GM20431 (cell line): Measurements from ENCODE around the gene ZNF775.
"Not testable (repeated sequence)": the region's sequence is repeated elsewhere in the genome, so short reads cannot be mapped to it uniquely, and the experiment has no call there.

ENCODE experiments used
- in situ Hi-C: fragments of 300-500 bp; cut with MseI, MboI; formaldehyde crosslinking; loops from one replicate; pipeline ENCODE4 v1.15.0; 2020; ENCODE audit warnings: low sequenced_read_pairs; ENCODE audit not compliant: unreplicated experiment

ZNF775 gene

DNA sequence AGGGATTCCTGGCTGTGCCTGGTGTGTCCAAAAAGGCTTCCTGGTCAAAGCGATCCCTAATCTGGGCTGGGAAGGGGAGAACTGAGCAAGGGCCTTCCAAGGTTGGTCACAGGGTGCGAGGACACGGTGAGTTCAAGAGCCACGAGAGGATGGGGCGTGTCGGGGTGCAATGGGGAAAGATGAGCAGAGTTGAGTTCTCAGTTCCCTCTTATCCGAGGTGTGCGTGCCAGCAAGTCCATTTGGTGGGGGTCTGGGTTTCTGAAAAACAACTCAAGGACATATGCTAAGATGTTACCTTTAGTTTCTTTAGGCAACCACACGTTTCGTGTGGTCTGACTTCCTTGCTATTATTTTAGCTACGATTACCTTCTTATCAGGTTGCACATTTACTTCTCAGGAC is 1.3 kb downstream of the ZNF775 start:
- in situ Hi-C loops: no loop called here

DNA sequence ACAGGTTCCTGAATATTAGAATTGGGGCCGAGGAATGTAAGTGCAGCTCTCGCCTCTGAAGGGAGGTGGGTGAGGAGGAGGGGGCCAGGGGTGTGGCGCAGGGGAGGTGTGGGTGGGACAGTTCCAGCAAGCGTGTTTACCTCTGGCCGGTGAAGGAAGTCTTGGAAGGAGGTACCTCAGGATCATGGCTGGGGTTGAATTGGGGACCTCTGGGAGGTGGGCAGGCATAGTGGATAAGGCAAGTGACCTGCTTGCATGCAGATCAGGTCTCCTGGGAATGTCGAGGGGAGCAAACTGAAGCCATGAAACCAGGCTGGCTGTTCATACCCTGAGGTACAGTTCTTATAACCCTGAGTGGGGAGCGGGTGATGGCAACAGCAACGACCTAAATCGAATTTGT is 2.0 kb downstream of the ZNF775 start:
- in situ Hi-C loops: no loop called here

DNA sequence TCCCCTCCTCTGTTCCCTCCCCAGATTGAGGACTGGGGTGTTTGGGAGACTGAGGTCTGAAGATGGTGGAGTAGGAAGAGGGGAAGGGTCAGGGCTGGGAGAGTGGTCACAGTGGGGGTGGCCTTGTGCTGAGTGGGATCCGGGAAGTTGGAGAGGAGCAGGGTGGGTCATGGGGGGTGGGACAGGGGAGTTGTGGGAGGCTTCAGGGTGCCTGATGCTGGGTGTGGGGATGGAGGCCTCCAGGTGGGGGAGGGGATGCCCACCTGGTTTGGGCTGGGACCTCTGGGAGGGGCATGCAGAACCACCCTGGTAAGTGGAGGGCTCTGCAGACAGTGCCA is 2.6 kb downstream of the ZNF775 start:
- in situ Hi-C loops: no loop called here

GRCh38 chr7:150382123-150382843 is 3.2 kb downstream of the ZNF775 start:
- in situ Hi-C loops: no loop called here

DNA sequence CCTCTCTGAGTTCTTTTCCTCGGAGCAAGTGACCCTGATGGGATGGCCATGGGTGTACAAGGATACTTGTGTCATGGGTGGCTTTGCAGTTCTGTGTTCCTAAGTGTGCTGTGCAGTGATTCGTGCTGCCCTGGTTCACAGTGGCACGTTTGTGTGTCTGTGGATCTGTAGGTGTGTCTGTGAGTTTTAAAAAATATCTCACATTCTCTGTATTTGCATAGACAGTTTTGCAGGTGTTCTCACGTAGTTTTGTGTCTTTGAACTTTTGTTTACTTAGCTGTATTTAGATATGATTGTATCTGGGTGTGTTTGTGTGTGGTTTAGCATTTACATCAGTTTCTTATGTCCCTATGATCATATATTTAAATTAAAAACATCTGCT is 3.7 kb downstream of the ZNF775 start:
- in situ Hi-C loops: no loop called here

DNA sequence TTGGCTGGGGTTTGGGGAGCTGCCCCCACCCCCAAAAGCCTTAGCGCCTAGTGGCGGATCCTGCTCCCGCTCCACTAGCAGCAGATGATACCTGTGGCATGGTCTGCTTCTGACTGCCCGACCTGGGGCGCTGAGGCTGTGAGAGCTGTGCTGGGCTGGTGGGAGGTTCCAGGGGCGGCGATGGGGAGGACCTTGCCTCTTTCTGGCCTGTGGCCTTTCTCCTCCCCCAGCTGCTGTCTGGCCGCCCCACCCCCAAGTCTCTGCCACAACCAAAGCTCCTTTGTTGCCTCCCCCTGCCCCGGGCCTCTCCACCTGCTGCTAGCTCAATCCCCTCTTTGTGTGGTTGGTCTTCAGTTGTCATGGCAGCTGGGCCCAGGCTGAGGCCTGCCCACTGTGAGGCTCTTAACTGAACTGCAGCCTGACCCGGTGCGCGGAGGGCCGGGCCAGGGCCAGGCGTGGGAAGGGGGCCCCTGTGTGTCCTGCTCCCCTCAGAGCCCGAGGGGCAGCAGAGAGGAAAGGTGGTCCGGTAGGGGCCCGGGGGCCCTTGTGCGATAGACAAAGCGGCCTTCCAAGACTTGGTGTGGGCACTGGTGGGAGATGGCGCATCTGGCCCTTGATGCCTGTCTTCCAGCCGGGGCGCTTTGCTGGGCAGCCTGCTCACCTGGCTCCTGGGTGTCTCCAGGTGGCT is 4.7 kb downstream of the ZNF775 start:
- in situ Hi-C loops: no loop called here

DNA sequence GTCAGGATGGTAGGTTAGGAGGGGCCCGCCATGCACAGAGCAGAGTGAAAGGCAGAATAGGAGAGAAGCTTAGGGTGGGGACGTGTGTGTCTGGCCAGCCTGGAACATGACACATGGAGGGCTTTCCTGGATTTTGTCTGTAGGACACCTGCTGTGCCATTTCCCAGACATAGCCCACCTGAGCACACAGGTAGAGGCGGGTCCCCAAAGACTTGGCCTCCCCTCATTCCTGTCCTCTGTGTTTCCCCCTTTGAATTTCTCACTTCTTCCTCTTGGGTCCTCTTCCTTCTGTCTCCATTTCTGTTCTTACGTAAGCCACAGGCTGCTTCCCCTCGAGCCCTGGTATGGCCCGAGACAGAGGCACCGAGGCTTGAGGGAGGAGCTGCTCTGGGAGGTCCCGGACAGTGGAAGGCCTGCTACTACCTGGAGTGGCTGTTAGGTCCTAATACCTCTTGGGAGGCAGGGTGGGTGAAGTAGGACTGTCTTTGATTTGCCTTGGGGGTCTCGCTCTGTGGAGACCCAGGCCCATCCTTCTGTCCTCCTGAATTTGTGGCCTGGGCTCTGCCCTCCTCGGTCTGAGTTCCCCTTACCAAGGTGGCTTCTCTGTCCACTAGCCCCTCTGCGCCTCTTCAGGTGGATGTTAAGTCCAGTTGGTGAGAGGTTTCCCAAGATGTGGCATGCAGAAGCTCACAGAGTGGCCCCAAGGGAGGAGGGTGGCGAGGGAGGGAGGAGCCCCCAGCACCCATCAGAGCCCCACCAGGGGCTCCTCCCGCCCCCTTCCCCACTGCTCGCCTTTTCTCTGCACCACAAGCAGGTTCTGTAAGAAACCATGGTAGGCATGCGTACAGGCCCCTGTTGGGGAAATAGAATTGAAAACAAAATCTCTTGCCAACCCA is 5.5 kb downstream of the ZNF775 start:
- in situ Hi-C loops: no loop called here

DNA sequence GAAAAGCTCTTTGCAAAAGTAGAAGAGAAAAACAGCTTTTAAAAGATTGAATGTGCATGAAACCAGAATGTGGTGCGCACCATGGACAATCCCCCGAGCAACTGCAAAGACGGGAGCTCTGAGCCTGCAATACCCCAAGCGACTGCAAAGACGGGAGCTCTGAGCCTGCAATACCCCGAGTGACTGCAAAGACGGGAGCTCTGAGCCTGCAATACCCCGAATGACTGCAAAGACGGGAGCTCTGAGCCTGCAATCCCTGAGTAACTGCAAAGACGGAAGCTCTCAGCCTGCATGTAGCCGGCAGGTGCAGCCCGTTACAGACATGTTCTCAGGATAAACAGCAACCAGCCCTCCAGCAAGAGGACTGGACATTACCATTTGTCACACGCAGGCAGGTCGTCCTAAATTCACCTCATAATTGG is 6.2 kb downstream of the ZNF775 start:
- in situ Hi-C loops: no loop called here

- in situ Hi-C loops: not testable (repeated sequence)
Measured at GRCh38 chr7:150385884-150386283, 6.8 kb downstream of the ZNF775 start.

GRCh38 chr7:150388306-150388705 is 9.2 kb downstream of the ZNF775 start:
- in situ Hi-C loops: no loop called here

- in situ Hi-C loops: no loop called here
Measured at GRCh38 chr7:150388709-150389531, 9.8 kb downstream of the ZNF775 start.

DNA sequence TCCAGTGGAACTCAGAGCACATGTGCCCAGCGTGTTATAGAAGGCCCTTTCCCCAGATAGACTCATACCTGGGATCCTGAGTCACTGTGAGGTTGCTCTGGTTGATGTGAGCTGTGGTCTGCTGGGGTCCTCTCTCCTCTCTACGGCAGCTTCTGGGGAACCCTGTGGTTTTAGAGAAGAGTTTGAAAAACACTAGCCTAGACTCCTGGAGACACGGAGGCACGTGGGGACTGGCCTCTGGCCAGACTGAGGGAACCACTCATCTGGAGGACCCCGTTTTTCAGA is 10.3 kb downstream of the ZNF775 start:
- in situ Hi-C loops: no loop called here

DNA sequence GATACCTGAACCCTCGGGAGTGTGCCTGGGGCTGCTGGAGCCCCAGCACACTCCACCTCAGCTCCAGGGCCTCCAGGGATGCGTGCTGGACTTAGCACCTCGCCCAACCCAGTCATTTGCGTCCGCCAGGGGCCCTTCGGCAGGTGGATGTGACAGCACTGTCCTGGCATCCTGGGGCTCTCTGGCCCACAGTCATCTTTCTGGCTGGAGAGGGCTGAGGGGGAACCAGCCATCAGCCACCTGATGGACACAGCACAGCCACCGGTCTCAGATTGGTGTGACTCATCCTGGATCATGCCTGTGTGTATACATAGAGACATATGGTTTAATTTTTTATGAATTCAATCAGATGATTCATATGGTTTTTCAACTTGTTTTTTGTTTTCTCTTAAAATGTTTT is 11.1 kb downstream of the ZNF775 start:
- in situ Hi-C loops: no loop called here

GRCh38 chr7:150393325-150393724 is 14.2 kb downstream of the ZNF775 start:
- in situ Hi-C loops: no loop called here

GRCh38 chr7:150396426-150396825 is 17.3 kb downstream of the ZNF775 start:
- in situ Hi-C loops: no loop called here

- in situ Hi-C loops: no loop called here
Measured at GRCh38 chr7:150396851-150397260, 17.7 kb downstream of the ZNF775 start.

GRCh38 chr7:150397346-150398107 is 18.4 kb downstream of the ZNF775 start:
- in situ Hi-C loops: no loop called here

- in situ Hi-C loops: no loop called here
Measured at GRCh38 chr7:150398108-150398964, 19.2 kb downstream of the ZNF775 start.

GRCh38 chr7:150398965-150399320 is 19.8 kb downstream of the ZNF775 start:
- in situ Hi-C loops: no loop called here
